A673 (cell line): ENCODE data around the gene SHROOM3. TPM values are rescaled to one million over a fixed set of nuclear protein-coding genes. Genes with fewer than 3 reads are reported as not detected.

Experiments
- BruUV-seq: library from RNA; stranded (reverse); fragments of 400-500 nt; replicated peaks from 2 replicates; lab custom pipeline; 2021; lab: Mats Ljungman, UMichigan
- CTCF ChIA-PET: fragments of 300-600 bp; sonication (Branson Sonifier 250); formaldehyde crosslinking; loops from one replicate; lab custom pipeline; 2022; ENCODE audit warnings: antibody characterized with exemption; lab: Charles Lee
- POLR2A ChIA-PET: fragments of 300-600 bp; sonication (Branson Sonifier 250); formaldehyde crosslinking; loops from one replicate; lab custom pipeline; 2022; ENCODE audit warnings: antibody characterized with exemption; ENCODE audit not compliant: low non-redundant PET; lab: Charles Lee
- DNase-seq: peaks from one replicate; pipeline ENCODE4 v3.0.0-alpha.2; 2015; ENCODE audit warnings: low spot score
- H3K27ac ChIP-seq: fragments of 200-600 bp; sonication (generic); 2 replicates; pipeline ENCODE4 v1.5.1; 2016; ENCODE audit warnings: mixed run types, low read depth, mild to moderate bottlenecking, mixed read lengths, antibody characterized with exemption, low read length; ENCODE audit not compliant: poor library complexity, severe bottlenecking
- H3K27me3 ChIP-seq: fragments of 200-600 bp; sonication (generic); replicated peaks from 2 replicates; pipeline ENCODE4 v1.6.1; 2017; ENCODE audit warnings: mixed run types, low read depth, mild to moderate bottlenecking, mixed read lengths, antibody characterized with exemption, low read length; ENCODE audit not compliant: insufficient read depth, poor library complexity
- H3K36me3 ChIP-seq: fragments of 200-600 bp; sonication (generic); 2 replicates; pipeline ENCODE4 v1.6.1; 2016; ENCODE audit warnings: mixed run types, mild to moderate bottlenecking, mixed read lengths, antibody characterized with exemption, low read length; ENCODE audit not compliant: insufficient read depth, poor library complexity, severe bottlenecking
- H3K4me1 ChIP-seq: fragments of 200-600 bp; sonication (generic); 2 replicates; pipeline ENCODE4 v1.6.1; 2017; ENCODE audit warnings: mixed run types, mild to moderate bottlenecking, mixed read lengths, antibody characterized with exemption, low read length; ENCODE audit not compliant: insufficient read depth, poor library complexity, severe bottlenecking
- H3K4me3 ChIP-seq: fragments of 200-600 bp; sonication (generic); 2 replicates; pipeline ENCODE4 v1.5.1; 2016; ENCODE audit warnings: low read depth, mixed run types, mild to moderate bottlenecking, mixed read lengths, low read length; ENCODE audit not compliant: poor library complexity, severe bottlenecking
- H3K9me3 ChIP-seq: fragments of 200-600 bp; sonication (generic); 2 replicates; pipeline ENCODE4 v1.6.1; 2016; ENCODE audit warnings: mixed run types, low read depth, mild to moderate bottlenecking, mixed read lengths, antibody characterized with exemption, low read length; ENCODE audit not compliant: poor library complexity, severe bottlenecking
- EZH2 ChIP-seq: fragments of 200-600 bp; sonication (generic); IDR thresholded peaks from 2 replicates; pipeline ENCODE4 v1.6.1; 2017; ENCODE audit warnings: borderline replicate concordance, low read depth, mild to moderate bottlenecking, mixed read lengths, antibody characterized with exemption, low read length; ENCODE audit not compliant: poor library complexity, severe bottlenecking
- intact Hi-C: fragments of 100-400 bp; cut with micrococcal nuclease; formaldehyde crosslinking; loops from one replicate; pipeline ENCODE4 v1.10.0; 2022; ENCODE audit not compliant: unreplicated experiment
- total RNA-seq: library from RNA; stranded (reverse); gene quantifications from 2 replicates; pipeline ENCODE4 v1.2.3, GENCODE V29; 2021
- TF ChIP-seq, protein P1 (sequence below): fragments of 300-800, 200-600 bp; sonication (generic); conservative IDR thresholded peaks from 2 replicates; pipeline ENCODE4 v1.5.1; 2017; ENCODE audit warnings: low read depth, mild to moderate bottlenecking, antibody characterized with exemption, low read length, moderate library complexity, mixed read lengths

Gene SHROOM3
- total RNA-seq, 1 experiment from 2014 or later = 9.3 TPM

DNA sequence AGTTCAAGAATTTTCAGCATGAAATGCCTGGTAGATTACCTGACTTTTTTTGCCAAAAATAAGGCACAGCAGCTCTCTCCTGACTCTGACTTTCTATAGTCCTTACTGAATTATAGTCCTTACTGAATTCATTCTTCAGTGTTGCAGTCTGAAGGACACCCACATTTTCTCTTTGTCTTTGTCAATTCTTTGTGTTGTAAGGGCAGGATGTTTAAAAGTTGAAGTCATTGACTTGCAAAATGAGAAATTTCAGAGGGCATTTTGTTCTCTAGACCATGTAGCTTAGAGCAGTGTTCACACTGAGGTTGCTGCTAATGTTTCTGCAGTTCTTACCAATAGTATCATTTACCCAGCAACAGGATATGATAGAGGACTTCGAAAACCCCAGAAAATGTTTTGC lies 295.0 kb downstream of the SHROOM3 start:
- intact Hi-C loops = no loop called here

GRCh38 chr4:76732246-76732645 lies 297.2 kb downstream of the SHROOM3 start:
- BruUV-seq = no TSS peak
- Histone ChIP-seq H3K9me3 (no peaks in the 10 kb centered on the region), H3K27me3 (no peaks in the 10 kb centered on the region), H3K4me1 (no peaks in the 10 kb centered on the region), H3K4me3 (no peak overlapping the region), H3K27ac (no peak overlapping the region), H3K36me3 (no peaks in the 10 kb centered on the region)
- DNase-seq = no peak
- TF ChIP-seq, protein P1, sequence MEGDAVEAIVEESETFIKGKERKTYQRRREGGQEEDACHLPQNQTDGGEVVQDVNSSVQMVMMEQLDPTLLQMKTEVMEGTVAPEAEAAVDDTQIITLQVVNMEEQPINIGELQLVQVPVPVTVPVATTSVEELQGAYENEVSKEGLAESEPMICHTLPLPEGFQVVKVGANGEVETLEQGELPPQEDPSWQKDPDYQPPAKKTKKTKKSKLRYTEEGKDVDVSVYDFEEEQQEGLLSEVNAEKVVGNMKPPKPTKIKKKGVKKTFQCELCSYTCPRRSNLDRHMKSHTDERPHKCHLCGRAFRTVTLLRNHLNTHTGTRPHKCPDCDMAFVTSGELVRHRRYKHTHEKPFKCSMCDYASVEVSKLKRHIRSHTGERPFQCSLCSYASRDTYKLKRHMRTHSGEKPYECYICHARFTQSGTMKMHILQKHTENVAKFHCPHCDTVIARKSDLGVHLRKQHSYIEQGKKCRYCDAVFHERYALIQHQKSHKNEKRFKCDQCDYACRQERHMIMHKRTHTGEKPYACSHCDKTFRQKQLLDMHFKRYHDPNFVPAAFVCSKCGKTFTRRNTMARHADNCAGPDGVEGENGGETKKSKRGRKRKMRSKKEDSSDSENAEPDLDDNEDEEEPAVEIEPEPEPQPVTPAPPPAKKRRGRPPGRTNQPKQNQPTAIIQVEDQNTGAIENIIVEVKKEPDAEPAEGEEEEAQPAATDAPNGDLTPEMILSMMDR = no peak
- TF ChIP-seq EZH2 = no peak
- ChIA-PET POLR2A (no interaction called here), CTCF (no interaction called here)
- intact Hi-C loops = no loop called here

More for the DNA sequence above, 295.0 kb downstream of the SHROOM3 start:
- H3K36me3 ChIP-seq = no peaks in the 10 kb centered on the region
- no peaks in the 10 kb centered on the region for H3K27me3 ChIP-seq
- H3K4me3 ChIP-seq = no peak overlapping the region
- no peaks in the 10 kb centered on the region for H3K9me3 ChIP-seq
- CTCF ChIA-PET = no interaction called here
- TF ChIP-seq, protein P1 = no peak
- TF ChIP-seq EZH2 = no peak
- no peak overlapping the region for H3K27ac ChIP-seq
- peaks cover 2% of the 10 kb centered on the region for H3K4me1 ChIP-seq
- no TSS peak for BruUV-seq
- no peak for DNase-seq
- POLR2A ChIA-PET = no interaction called here

- POLR2A ChIA-PET = no interaction called here
- BruUV-seq = no TSS peak
Observed at GRCh38 chr4:76733068-76733771, 298.2 kb downstream of the SHROOM3 start.

More at GRCh38 chr4:76733068-76733771, 298.2 kb downstream of the SHROOM3 start:
- CTCF ChIA-PET = no interaction called here
- H3K4me1 ChIP-seq = no peaks in the 10 kb centered on the region
- H3K9me3 ChIP-seq = no peaks in the 10 kb centered on the region
- H3K4me3 ChIP-seq = no peak overlapping the region
- TF ChIP-seq EZH2 = no peak
- TF ChIP-seq, protein P1 = no peak
- H3K27ac ChIP-seq = no peak overlapping the region
- no peaks in the 10 kb centered on the region for H3K36me3 ChIP-seq
- H3K27me3 ChIP-seq = no peaks in the 10 kb centered on the region
- intact Hi-C loops = no loop called here
- no peak for DNase-seq
